Choroid plexus epithelial cell (primary cell): ENCODE measurements around the gene ONECUT3.

Experiments
- DNase-seq: peaks from one replicate; pipeline ENCODE4 v3.0.0-alpha.2; 2010; ENCODE audit warnings: low read depth
- H3K4me3 ChIP-seq: 2 replicates; pipeline ENCODE4 v1.5.1; 2011; ENCODE audit warnings: low read depth, mild to moderate bottlenecking, control low read depth, low read length, moderate library complexity
- TF ChIP-seq, protein P1 (sequence below): conservative IDR thresholded peaks from 2 replicates; pipeline ENCODE4 v1.5.1; 2011; ENCODE audit warnings: low read depth, mild to moderate bottlenecking, control low read depth, inconsistent platforms, low read length, moderate library complexity

ONECUT3 gene

DNA sequence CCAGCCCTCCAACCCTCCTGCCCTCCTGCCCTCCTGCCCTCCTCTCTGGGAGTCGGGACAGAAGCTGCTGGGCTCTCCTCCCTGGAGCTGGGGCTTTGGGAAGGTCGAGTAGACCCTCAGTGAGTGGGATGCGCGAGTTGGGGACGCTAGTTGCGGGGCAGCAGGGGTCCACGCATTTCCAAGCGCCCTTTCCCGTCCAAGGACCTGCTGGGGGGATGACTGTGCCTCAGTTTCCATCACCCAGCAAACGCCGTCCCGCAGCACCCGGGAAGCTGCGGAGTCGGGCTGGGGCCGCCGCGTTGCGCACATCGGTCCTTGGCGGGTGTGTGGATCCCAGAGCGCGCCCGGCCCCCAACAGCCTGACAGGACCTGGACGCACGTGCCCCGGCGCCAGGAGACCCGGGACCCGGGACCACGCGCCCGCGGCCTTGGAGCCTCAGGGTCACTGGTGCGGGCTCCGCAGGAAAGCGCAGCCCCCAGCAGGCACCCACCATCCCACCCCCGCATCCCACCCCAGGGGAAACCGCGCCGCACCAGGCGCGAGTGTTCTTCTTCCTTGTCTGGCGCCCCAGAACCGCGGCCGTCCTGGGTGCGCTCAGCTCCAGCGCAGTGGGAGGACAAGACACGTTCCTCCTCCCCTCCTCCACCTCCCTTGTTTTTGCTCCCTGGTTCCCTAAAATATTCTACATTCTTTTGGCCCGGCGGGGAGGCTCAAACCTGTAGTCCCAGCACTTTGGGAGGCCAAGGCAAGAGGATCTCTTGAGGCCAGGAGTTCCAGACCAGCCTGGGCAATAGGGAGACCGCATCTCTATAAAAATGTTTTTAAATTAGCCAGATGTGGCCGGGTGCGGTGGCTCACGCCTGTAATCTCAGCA lies 9.2 kb downstream of the ONECUT3 start:
- TF ChIP-seq, protein P1, sequence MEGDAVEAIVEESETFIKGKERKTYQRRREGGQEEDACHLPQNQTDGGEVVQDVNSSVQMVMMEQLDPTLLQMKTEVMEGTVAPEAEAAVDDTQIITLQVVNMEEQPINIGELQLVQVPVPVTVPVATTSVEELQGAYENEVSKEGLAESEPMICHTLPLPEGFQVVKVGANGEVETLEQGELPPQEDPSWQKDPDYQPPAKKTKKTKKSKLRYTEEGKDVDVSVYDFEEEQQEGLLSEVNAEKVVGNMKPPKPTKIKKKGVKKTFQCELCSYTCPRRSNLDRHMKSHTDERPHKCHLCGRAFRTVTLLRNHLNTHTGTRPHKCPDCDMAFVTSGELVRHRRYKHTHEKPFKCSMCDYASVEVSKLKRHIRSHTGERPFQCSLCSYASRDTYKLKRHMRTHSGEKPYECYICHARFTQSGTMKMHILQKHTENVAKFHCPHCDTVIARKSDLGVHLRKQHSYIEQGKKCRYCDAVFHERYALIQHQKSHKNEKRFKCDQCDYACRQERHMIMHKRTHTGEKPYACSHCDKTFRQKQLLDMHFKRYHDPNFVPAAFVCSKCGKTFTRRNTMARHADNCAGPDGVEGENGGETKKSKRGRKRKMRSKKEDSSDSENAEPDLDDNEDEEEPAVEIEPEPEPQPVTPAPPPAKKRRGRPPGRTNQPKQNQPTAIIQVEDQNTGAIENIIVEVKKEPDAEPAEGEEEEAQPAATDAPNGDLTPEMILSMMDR = no peak
- H3K4me3 ChIP-seq = no peak overlapping the region

DNA sequence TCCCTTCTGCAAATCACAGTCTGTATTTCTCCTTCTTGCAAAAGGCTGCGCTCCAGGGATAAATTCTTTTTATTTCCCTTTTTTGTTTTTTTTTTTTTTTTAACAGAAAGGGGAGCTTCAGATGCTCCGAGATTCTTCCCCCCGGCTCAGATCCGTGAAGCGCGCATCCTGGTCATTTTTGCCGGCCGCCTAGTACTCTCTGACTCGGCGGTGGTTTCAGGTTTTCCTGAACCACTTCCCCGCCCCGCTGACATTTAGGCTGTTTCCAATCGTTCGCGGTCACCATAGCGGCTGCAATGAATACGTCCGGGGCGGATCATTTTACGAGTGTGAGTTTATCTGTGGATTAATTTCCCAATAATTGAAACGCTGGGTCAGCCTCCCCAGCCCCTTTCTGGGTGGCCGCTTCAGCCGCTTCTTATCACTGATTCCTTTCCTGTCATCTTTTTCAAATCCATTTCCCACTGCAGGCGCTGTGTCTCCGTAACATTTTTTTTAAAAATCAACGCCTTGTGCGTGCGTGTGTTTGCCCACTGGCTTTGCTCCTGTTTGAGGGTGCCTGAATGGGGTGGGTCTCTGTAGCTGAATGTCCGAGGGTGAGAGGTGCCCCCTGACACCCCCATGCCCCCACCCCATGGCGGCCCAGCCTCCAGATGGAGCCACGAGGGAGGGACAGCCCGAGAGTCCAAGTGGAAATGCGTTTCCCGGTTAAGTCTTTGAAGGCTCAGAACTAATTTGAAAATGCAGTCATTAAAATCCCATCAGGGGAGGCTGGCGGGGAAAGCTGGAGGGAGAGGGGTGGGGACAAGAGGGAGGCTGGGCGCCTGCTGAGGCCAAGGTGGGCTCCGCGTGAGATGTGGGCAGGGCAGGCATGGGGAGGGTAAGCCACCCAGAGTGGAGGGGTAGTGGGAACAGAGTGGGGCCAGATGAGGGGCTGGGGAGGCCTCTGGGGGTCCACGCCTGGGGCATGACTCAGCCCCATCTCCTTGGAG lies 10.6 kb downstream of the ONECUT3 start:
- no peak for DNase-seq
- TF ChIP-seq, protein P1 = no peak
- no peak overlapping the region for H3K4me3 ChIP-seq

More for the DNA sequence above, 9.2 kb downstream of the ONECUT3 start:
- DNase-seq = no peak

DNA sequence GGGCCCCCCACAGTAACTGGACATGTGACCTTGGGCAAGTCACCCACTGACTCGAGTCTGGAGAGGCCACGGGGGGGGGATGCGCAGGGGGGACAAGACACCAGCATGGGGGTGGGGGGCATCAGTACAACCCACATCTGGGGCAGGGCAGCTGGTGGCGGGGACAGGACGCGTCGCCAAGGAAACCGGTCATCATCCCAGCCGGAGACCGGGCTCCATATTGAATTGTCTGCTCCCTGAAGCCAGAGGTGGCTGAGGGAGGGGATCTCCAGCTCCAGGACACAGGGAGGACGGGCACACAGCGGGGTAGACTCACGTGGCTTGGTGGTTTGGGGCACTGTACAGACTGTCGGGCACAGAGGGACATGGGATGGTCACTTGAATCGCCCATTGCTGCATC lies 11.4 kb downstream of the ONECUT3 start:
- TF ChIP-seq, protein P1 = no peak

DNA sequence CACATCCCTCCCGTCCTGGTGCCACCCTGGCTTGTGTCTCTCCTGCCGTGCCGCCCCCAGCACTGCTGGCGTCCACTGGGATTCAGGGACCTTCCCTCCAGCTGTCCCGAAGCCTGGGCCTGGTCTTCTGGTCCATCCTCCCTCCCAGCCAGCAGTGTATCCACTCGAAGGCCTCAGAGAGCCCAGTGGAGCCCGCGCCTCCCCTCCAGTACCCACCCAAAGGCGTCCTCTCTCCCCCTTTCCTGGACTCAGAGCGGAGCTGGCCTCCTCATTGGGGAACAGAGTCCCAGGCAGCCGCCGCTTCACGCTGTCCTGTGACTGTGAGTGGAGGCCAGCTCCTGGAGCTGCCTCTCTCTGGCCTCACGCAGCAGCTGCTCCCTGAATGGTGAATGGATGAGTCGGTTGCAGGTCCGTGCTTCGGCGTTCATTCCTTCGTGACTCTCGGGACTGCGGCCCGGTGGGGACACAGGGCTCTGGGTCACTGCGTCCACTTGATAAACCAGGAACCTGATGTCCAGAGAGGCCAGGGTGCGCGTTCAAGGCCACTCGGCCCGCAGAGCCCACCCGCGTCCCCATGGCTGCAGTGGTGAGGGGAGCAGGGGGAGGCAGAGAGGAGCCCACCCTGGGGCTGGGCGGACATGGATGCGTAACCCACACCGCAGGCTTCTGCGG lies 12.1 kb downstream of the ONECUT3 start:
- no peak for DNase-seq
- H3K4me3 ChIP-seq = no peak overlapping the region
- TF ChIP-seq, protein P1 = no peak

More for the DNA sequence above, 11.4 kb downstream of the ONECUT3 start:
- no peak overlapping the region for H3K4me3 ChIP-seq
- no peak for DNase-seq

DNA sequence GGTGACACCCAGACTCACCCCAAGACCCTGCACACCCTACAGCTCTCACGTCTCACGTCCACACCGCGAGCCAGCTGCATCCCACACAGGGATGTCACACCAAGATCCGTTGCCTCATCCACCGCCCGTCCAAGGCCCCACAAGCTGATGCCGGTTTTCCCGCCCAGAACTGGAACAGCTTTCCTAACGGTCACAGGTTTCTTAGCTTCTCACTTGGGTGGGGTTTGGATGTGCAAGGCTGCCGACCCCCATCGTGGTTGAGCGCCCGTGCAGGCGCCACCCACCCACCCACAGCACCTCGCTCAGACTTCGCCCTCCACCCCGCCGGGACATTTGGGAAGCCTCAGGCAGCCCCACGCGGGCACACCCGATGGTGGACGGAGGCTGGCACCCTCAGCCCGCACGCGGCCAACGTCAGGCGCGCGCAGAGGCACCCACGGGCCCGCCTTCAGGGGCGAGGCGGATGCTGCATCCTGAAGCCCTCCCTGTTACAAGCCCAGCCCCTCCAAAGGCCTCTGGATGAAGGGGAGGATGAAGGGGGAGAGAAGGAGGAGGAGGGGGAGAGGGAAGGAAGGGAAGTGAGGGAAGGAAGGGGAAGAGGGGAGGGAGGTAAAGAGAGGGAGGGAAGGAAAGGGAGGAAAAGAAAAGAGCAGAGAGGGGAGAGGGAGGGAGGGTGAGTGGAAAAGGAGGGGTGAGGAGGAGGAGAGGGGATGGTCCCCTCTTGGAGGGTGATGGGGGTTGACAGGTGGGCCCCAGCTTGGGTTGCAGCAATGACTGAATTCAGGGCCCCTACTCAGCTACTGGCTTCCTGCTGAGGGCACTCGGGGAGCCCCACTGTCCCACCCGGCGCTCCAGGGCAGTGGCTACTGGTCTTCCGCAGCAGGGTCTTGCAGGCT lies 12.8 kb downstream of the ONECUT3 start:
- TF ChIP-seq, protein P1 = no peak

More for the DNA sequence above, 12.8 kb downstream of the ONECUT3 start:
- no peak overlapping the region for H3K4me3 ChIP-seq
- no peak for DNase-seq
